Suprapubic skin (tissue), 4 donors: ENCODE measurements around the gene RALA.

Experiments used
- CTCF ChIP-seq, 2 donors: fragments of 200-600 bp in 1 of 2; fragments of 450-650 bp in 1 of 2; sonication (generic) in 1 of 2; IDR thresholded peaks; one replicate each; pipeline ENCODE4 v1.5.1; 2016 to 2019; ENCODE audit warnings: antibody characterized with exemption in 2 of 2, mild to moderate bottlenecking in 1 of 2, moderate library complexity in 1 of 2
- POLR2A ChIP-seq, 2 donors: fragments of 450-650 bp; IDR thresholded peaks; one replicate each; pipeline ENCODE4 v1.6.1; 2017; ENCODE audit warnings: antibody characterized with exemption in 2 of 2, mild to moderate bottlenecking in 2 of 2, moderate library complexity in 2 of 2
- POLR2AphosphoS5 ChIP-seq, 3 donors: sonication (generic); formaldehyde crosslinking; IDR thresholded peaks; one replicate each; pipeline ENCODE4 v1.6.1; 2017; ENCODE audit warnings: antibody characterized with exemption in 3 of 3

DNA sequence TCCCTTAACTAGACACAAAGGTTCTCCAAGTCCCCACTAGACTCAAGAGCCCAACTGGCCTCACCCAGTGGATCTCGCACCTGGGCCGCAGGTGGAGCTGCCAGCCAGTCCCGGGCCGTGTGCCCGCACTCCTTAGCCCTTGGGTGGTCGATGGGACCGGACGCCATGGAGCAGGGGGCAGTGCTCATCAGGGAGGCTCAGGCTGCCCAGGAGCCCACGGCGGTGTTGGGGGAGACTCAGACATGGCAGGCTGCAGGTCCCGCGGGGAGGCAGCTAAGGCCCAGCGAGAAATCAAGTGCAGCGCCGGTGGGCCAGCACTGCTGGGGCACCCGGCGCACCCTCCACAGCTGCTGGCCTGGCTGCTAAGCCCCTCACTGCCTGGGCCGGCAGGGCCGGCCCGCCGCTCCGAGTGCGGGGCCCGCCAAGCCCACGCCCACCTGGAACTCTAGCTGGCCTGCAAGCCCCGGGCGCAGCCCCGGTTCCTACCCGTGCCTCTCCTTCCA, 130.5 kb downstream of the RALA start:
- TF ChIP-seq CTCF (IDR thresholded peaks at IDR 0.05): no peak
- no peak for TF ChIP-seq POLR2A (IDR thresholded peaks at IDR 0.05)
- TF ChIP-seq POLR2AphosphoS5 (IDR thresholded peaks at IDR 0.05): no peak
